ELR (cell line): ENCODE data around the gene CLBA1.
A peak's percentile ranks its signal among the peaks of the same experiment; 100 is the strongest.
"Not testable (repeated sequence)": the region's sequence is repeated elsewhere in the genome, so short reads cannot be mapped to it uniquely, and the experiment has no call there.

Experiments used
- DNase-seq: peaks from one replicate; pipeline ENCODE4 v3.0.0-alpha.2; 2015; ENCODE audit warnings: low read depth

The CLBA1 gene

DNA sequence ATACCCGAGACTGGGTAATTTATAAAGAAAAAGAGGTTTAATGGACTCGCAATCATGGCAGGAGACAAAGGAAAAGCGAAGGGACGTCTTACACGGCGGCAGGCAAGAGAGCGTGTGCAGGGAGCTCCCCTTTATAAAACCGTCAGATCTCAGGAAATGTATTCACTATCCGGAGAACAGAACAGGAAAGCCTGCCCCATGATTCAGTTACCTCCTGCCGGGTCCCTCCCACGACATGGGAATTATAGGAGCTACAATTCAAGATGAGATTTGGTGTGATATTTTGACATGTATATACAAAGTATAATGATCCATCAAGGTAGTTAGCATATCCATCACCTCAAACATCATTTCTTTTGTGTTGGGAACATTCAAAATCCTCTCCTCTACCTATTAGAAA lies 37.6 kb downstream of the CLBA1 start:
- DNase-seq, result peak; percentile 84

DNA sequence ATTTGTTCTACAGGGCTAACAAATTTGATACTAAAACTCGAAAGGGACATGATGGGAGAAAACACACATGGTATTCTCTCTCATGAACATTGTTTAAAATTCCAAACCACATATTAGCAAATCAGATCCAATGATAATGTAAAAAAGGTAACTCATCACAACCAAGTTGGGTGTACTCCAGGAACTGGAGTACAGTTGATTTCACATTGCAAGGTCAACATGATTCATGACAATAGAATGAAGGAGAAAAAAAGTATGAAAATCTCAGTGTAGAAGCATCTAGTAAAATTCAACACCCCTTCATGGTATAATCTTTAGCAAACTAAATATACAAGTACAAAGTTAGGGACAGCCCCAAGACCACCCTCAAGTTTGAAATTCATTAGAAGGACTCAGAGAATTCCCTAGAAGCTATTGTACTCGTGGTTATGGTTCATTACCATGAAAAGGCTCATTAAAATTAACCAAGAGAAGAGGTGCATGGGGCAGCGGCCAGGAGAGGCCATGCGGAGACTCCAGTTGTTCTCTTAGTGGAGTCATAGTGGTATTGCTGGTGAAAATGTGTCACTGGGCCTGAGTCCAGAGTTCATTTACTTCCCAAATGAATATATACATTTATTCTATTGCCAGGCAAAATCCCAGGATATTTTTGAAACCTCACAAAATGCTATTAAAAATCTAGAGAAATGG lies 38.3 kb downstream of the CLBA1 start:
- DNase-seq, result peak; percentile 97

DNA sequence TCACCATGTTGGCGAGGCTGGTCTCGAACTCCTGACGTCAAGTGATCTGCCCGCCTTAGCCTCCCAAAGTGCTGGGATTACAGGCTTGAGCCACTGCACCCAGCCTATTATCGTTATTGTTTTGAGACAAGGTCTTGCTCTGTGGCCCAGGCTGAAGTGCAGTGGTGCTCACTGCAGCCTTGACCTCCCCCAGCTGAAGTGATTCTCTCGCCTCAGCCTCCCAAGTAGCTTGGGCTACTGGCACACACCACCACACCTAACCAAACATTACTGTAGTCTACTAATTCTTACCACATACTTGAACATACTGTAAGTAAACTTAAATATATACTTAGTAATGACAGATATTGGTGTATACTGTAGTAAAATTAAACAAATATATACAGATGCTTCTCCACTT lies 39.8 kb downstream of the CLBA1 start:
- DNase-seq, result no peak

DNA sequence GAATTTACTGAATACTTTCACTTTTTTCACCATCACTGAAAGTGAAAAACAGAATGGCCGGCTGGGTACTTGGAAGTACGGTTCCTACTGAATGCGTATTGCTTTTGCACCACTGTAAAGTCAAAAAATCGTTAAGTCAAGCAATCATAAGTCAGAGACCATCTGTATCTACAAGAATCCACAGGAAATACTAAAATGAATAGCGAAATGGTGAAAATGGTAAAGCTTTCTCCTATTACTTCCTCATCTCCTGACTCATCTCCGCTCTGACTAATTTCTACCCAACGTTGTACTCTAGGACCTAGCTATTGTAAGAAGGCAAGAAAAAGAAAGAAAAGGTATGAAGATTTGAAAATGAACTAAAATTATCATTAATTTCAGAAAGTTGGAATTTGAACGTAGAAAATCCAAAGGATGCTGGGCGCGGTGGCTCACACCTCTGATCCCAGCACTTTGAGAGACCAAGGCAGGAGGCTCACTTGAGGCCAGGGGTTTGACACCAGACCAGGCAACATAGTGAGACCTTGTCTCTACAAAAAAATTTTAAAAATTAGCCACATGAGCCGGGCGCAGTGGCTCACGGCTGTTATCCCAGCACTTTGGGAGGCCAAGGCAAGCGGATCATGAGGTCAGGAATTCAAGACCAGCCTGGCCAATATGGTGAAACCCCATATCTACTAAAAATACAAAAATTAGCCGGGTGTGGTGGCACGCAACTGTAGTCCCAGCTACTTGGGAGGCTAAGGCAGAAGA lies 40.6 kb downstream of the CLBA1 start:
- peak; percentile 98 for DNase-seq

DNA sequence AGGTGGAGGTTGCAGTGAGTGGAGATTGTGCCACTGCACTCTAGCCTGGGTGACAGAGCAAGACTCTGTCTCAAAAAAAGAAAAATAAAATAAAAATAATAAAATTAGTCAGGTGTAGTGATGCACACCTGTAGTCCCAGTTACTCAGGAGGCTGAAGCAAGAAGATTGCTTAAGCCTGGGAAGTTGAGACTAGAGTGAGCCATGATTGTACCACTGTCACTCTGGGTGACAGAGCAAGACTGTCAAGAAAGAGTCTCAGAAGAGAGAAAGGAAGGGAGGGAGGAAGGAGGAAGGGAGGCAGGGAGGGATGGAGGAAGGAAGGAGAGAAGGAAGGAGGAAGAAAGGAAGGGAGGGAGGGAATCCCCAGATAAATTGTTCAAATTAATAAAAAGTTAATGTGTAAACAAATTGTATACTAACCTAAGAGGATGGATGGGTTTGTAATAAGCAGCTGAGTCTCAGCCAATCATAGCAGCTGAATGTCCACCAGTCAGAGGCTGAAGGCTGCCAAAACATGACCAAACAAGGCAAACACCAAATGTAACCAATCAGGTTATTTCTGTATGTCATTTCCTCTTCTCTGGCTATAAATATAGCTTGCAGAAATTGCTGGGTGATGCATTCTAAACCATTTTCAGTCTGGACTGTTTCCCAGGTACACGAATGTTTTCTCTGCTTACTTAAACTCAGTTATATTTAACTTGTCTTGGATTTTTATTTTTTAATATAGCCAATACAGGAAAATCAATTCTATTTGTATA lies 41.4 kb downstream of the CLBA1 start:
- peak; percentile 65 for DNase-seq

DNA sequence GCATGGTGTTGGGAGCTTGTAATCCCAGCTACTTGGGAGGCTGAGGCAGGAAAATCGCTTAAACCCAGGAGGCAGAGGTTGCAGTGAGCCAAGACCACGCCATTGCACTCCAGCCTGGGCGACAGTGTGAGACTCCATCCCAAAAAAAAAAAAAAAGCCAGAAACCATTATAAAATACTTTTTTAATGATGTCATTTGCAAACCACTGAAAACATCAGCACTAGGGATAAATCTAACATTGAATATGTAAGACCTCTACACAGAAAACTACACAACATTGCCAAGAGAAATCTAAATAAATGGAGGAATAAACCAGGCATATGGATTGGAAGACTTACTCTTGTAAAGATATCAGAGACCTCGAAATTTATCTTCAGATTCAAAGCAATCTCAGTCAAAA lies 42.1 kb downstream of the CLBA1 start:
- DNase-seq, result peak; percentile 66

DNA sequence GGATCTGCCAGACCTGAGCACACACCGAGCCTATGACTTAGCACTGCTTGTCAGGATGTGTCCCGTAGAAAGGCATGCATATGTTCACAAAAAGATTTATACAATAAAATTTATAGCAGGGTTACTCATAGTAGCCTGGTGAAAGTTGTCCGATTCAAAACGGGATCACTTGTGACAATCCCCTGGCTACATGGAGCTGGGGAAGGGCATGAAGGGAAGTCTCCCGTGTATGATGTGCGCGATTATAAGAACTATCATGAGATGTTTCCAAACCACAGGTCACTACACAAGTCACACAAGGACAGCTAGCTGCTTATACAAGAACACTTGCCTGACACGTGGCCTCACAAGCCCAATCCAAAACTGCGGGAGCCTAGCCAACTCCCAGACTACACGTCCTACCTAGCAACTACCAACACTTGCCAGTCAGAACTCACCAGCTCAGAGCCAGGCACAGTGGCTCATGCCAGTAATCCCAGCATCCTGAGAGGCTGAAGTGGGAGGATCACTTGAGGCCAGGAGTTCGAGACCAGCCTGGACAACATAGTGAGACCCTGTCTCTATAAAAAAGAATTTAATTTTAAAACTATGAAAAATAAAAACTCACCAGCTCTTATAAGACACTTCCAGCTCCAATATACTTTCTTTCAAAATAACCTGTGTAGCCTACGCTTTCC lies 42.8 kb downstream of the CLBA1 start:
- DNase-seq, result peak; percentile 75

DNA sequence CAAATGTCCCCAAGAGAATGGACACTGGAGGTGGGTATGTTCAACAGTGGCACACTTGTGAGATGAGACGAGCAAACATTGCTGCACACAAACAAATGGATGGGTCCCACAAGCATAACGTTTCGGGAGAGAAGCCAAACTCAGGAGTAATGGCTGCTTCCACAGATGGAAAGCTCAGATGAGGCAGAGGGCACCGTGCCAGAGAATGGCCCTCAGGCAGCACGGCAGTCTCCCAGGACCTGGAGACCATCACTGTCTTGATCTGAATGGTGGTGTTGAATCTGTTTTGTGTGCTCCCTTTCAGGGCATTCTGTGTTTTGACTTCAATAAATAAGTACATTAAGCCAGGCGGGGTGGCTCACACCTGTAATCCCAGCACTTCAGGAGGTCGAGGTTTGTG lies 43.8 kb downstream of the CLBA1 start:
- DNase-seq, result no peak

DNA sequence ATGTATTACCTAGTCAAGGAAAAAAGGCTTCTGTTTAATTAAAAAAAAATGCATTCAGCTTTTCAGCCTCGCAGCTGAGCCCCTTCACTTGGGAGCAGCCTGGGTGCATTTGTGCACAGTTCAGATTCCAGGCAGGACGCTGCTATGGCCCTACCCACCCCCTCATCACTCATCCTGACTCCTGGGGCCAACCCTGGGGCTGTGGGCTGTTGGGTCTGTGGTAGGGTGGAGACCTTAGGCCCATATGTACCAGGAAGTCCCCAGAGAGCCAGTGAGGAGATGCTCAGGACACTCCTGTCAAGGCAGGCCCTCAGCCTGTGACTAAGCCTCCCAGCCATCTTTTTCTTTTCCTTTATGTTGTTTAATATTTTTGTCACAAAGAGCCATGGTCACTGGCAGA lies 44.6 kb downstream of the CLBA1 start:
- DNase-seq, result no peak

DNA sequence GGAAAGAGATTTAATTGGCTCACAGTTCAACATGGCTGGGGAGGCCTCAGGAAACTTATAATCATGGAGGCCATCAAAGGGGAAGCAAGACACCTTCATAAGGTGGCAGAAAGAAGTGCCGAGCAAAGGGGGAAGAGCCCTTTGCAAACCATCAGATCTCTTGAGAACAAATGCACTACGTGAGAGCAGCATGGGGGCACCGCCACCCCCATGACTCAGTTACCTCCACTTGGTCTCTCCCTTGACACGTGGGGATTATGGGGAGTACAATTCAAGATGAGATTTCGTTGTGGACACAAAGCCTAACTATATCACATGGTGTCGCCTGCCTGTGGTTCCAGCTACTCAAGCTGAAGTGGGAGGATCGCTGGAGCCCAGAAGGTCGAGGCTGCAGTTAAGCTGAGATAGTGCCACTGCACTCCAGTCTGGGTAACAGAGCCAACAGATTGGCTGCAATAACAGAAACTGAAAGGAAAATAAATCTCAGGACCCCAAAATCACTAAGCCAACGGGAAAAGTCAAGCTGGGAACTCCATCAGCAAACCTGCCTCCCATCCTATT lies 45.3 kb downstream of the CLBA1 start:
- DNase-seq, result no peak

DNA sequence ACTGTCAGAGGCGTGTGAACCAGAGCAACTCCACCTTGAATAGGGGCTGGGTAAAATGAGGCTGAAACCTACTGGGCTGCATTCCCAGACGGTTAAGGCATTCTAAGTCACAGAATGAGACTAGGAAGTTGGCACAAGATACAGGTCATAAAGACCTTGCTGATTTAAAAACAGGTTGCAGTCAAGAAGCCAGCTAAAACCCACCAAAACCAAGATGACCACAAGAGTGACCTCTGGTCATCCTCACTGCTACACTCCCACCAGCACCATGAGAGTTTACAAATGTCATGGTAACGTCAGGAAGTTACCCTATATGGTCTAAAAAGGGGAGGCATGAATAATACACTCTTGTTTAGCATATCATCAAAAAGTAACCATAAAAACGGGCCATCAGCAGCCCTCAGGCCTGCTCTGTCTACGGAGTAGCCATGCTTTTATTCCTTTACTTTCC lies 46.9 kb downstream of the CLBA1 start:
- peak; percentile 89 for DNase-seq

DNA sequence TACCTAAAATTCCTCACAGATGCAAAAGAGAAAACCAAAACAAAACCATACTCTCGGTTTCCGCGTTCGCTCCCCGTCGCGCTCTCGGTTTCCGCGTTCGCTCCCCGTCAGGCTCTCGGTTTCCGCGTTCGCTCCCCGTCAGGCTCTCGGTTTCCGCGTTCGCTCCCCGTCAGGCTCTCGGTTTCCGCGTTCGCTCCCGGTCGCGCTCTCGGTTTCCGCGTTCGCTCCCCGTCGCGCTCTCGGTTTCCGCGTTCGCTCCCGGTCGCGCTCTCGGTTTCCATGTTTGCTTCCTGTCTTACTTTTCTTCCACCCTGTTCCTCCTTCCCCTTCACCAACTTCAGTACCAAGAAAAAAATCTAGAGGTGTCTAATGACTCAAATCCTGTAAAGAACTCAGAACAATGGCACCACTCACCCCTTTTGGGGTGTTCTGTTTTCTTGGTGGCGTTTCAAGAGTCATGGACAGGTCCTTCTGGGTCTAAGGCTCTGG lies 47.9 kb downstream of the CLBA1 start:
- DNase-seq, result peak; percentile 37

DNA sequence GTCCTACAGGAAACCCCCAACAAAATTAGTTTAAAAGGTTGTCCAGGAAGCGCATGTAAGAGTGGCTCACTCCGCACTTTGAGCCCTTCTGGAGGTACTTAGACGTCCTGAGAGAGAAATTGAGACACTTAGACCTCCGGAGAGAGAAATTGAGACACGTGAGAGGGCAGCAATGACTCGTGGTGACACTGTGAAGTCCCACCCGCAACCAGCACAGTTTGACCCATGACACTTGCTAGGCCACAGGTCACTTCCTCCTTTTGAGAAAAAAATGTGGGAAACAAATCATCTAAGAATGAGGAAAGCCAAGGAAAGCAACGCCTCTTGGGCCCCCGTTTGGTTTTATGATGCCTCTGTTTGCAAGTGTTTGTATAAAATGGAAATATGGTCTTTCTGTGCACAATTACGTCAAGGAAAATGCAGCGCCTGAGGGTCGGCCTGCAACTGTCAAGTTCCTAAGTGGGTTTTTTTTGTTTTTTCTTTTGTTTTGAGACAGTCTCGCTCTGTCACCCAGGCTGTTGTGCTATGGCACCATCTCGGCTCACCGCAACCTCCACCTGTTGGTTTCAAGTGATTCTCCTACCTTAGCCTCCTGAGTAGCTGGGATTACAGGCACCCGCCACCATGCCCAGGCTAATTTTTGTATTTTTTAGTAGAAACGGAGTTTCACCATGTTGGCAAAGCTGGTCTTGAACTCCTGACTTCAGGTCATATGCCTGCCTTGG lies 48.9 kb downstream of the CLBA1 start:
- peak; percentile 57 for DNase-seq

DNA sequence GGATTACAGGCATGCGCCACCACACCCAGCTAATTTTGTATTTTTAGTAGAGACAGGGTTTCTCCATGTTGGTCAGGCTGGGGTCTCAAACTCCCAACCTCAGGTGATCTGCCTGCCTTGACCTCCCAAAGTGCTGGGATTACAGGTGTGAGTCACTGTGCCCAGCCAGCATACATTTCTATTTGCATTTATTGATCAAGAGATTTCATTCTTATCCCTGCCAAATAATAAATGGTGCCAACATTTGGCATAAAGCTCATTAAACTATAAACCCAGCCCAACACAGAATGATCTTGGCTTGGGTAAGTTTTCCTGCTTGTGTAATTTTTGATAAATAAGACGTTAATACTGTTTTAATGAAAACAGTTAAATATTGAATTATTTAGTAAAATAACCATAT lies 50.0 kb downstream of the CLBA1 start:
- not testable (repeated sequence) for DNase-seq

DNA sequence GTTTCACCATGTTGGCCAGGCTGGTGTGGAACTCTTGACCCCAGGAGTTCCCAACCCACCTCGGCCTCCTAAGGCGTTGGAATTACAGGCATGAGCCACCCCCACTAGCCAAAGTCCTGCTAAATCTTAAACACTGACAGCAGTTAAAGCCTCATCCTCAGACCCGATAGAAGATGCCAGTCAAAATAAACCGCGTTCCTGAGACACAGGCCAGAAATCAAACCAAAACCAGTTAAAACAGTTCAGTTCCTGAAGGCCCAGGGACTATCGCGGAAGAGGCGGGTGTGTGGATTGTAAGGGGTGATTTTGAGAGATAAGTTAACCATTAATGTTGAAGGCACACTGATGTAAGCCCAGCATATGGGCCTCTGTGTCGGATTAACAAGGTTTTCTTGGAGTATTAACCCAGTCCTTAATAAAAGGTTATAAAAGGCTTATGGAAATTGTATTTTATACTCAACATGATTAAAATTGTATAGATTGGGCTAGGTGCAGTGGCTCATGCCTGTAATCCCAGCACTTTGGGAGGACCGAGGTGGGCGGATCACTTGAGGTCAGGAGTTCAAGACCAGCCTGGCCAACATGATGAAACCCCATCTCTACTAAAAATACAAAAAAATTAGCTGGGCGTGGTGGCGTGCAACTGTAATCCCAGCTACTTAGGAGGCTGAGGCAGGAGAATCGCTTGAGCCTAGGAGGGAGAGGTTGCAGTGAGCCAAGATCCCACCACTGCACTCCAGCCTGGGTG lies 54.0 kb downstream of the CLBA1 start:
- no peak for DNase-seq

DNA sequence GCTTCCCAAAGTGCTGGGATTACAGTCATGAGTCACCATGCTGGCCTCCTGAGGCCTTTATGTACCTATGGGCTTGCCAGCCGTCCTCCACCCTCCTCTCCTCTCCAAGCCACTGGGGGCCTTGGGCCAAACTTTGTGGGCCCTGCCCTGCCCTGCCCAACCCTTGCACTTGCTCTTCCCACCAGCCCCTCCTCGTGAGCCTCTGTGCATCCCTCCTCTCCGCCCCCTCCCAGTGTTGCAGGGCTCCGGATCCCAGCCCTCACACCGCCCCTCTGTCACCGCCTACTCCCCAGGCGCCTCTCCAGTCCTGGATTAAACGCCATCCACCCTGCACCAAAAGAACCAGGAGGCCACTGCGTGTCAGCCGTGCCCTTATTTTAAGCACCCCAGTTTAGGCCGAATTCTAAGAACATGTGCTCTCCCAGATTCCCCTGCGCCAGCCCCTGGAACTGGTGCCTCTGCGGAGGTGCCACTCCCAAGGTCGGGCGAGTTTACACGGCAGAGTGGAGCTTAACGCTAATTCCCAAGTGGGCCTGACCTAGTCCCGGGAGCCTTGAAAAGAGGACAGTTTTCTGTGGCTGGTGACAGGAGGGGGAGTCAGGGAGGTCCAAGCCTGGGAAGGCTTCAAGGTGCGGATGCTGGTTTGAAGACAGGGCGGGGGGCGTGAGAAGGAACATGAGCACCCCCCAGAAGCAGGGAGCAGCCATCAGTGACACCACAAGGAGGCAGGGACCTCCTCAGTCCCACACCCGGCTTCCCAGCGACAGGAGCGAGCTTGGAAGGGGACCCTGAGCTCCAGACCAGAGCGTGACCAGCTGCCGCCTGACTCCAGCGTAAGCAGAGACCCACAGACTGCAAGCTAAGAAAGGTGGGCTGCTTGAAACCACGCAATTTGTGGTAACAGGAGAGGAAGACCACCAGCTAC lies 56.5 kb downstream of the CLBA1 start:
- peak; percentile 35 for DNase-seq

DNA sequence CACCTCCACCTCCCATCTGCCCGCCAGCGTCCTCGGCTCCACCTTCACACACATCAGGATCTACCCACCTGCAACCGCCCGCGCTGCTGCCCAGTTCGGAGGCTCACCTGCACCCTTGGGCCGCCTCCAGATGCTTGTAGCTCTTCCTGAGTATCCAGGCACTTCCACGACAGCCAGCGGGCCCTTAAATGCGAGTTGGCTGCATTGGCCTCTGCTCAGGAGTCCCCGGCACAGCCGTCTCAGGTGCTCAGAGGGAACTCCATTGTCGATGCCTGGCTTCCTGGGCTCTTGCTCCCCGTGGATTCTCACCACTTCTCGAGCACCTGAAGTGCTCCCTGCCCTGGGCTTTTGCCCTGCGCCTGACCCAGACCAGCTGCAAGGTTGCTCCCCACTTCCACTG lies 57.2 kb downstream of the CLBA1 start:
- DNase-seq, result no peak

DNA sequence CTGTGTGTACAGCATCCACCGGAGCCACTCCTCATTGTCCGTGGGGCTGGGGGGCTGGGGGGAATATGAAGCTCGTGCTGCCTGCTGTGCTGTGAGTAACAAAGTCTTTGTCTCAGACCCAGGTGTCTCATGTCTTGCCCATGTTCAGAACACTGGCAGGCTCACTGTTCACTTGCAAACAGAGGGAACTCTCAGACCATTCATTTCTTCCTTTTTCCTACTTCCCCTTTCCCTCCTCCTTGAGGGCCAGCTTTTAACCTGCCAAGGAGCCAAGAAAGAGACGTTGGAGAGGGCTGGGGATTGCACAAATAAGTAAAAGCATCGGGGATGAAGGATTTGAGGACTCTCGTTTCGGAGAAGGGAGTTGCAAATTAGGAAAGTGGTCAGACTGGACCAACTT lies 58.1 kb downstream of the CLBA1 start:
- no peak for DNase-seq
